ENCODE results near the gene KCNIP1. TPM values are rescaled to one million over a fixed set of nuclear protein-coding genes. Genes with fewer than 3 reads are reported as not detected.

KCNIP1 gene
- total RNA-seq, 1 experiment from 2014 or later = not detected

- TF ChIP-seq ELF1 (IDR thresholded peaks at IDR 0.05; ENCODE audit: borderline replicate concordance, low read depth) = no peak
- TF ChIP-seq EZH2 (IDR thresholded peaks at IDR 0.05) = no peak
- TF ChIP-seq ZBTB33 (IDR thresholded peaks at IDR 0.05; ENCODE audit: extremely low read depth, insufficient replicate concordance, low read length) = no peak
- no peak for TF ChIP-seq YY1 (IDR thresholded peaks at IDR 0.05; ENCODE audit: extremely low read depth, insufficient replicate concordance, low read depth, low read length)
- TF ChIP-seq EGR1 (IDR thresholded peaks at IDR 0.05; ENCODE audit: low read depth) = no peak
- no peak for TF ChIP-seq ZFX (IDR thresholded peaks at IDR 0.05)
- no peak for TF ChIP-seq CBX3 (IDR thresholded peaks at IDR 0.05; ENCODE audit: low read depth)
- TF ChIP-seq SIN3A (IDR thresholded peaks at IDR 0.05; ENCODE audit: low read depth) = no peak
Observed at GRCh38 chr5:170589643-170590042, 85.8 kb downstream of the KCNIP1 start (continued).

DNA sequence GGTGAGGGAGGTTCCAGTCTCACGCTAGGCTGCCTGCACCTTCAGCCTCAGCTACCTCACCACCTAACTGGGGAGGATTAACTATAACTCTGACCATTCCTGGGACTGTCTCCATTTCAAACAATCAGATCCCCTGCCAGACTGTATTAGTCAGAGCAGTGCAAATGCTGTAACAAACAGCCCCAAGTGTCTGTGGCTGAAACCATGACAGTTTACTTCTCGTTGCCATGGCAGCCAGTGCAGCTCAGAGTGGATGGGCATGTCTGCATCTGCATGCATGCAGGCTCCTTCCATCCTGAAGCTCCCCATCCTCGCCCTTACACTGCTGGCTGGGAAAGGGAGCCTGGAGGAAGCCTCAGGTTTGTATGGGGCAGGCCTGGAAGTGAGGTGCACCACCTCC is 86.7 kb downstream of the KCNIP1 start:
- ChIA-PET POLR2A (no interaction called here), CTCF (no interaction called here), RAD21 (ENCODE audit: low non-redundant PET in 1 of 2, low total read pairs in 2 of 2, uncharacterized antibody in 2 of 2, unreplicated experiment in 2 of 2) (no interaction called here)
- peaks cover 13% of the 10 kb centered on the region for H3K27me3 ChIP-seq (ENCODE audit: insufficient read depth, low read length)
- H3K27ac ChIP-seq (ENCODE audit: low read depth, low read length) = no peak overlapping the region
- no peaks in the 10 kb centered on the region for H3K79me2 ChIP-seq (ENCODE audit: insufficient read depth, low read length)
- no peaks in the 10 kb centered on the region for H3K9me2 ChIP-seq (ENCODE audit: insufficient read depth)
- no peaks in the 10 kb centered on the region for H3K36me3 ChIP-seq (ENCODE audit: control insufficient read depth in 1 of 2, insufficient read depth in 2 of 2, low read length in 2 of 2)
- H2AFZ ChIP-seq (ENCODE audit: low read depth, low read length, poor library complexity, severe bottlenecking) = no peak overlapping the region
- H3K4me3 ChIP-seq (replicated peaks in 1 of 2; ENCODE audit: low read depth in 1 of 2, low read length in 2 of 2) = no peak overlapping the region
- ATAC-seq = no peak
- intact Hi-C loops (cut with micrococcal nuclease) = no loop called here
- no peaks in the 10 kb centered on the region for H3K9me3 ChIP-seq (ENCODE audit: control insufficient read depth in 1 of 2, insufficient read depth in 1 of 2, low read depth in 1 of 2, low read length in 2 of 2)
- TF ChIP-seq ATF3 (IDR thresholded peaks at IDR 0.05) (no peak), RAD21 (IDR thresholded peaks at IDR 0.05; ENCODE audit: low read depth) (no peak), ELF1 (IDR thresholded peaks at IDR 0.05; ENCODE audit: borderline replicate concordance, low read depth) (no peak), YY1 (IDR thresholded peaks at IDR 0.05; ENCODE audit: extremely low read depth, insufficient replicate concordance, low read depth, low read length) (no peak), ZFX (IDR thresholded peaks at IDR 0.05) (no peak), JUND (IDR thresholded peaks at IDR 0.05) (no peak), POLR2AphosphoS5 (IDR thresholded peaks at IDR 0.05; ENCODE audit: low read depth, low read length) (no peak), SRF (IDR thresholded peaks at IDR 0.05; ENCODE audit: low read depth) (no peak), TCF7L2 (IDR thresholded peaks at IDR 0.05; ENCODE audit: borderline replicate concordance, extremely low read depth, insufficient read depth, insufficient read length) (no peak), CEBPB (IDR thresholded peaks at IDR 0.05; ENCODE audit: low read depth) (no peak), EZH2phosphoT487 (IDR thresholded peaks at IDR 0.05; ENCODE audit: borderline replicate concordance) (no peak), FOSL1 (IDR thresholded peaks at IDR 0.05; ENCODE audit: low read depth) (no peak)
- TF ChIP-seq, protein P1, sequence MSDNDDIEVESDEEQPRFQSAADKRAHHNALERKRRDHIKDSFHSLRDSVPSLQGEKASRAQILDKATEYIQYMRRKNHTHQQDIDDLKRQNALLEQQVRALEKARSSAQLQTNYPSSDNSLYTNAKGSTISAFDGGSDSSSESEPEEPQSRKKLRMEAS (IDR thresholded peaks at IDR 0.05) = no peak
- TF ChIP-seq, protein P2, sequence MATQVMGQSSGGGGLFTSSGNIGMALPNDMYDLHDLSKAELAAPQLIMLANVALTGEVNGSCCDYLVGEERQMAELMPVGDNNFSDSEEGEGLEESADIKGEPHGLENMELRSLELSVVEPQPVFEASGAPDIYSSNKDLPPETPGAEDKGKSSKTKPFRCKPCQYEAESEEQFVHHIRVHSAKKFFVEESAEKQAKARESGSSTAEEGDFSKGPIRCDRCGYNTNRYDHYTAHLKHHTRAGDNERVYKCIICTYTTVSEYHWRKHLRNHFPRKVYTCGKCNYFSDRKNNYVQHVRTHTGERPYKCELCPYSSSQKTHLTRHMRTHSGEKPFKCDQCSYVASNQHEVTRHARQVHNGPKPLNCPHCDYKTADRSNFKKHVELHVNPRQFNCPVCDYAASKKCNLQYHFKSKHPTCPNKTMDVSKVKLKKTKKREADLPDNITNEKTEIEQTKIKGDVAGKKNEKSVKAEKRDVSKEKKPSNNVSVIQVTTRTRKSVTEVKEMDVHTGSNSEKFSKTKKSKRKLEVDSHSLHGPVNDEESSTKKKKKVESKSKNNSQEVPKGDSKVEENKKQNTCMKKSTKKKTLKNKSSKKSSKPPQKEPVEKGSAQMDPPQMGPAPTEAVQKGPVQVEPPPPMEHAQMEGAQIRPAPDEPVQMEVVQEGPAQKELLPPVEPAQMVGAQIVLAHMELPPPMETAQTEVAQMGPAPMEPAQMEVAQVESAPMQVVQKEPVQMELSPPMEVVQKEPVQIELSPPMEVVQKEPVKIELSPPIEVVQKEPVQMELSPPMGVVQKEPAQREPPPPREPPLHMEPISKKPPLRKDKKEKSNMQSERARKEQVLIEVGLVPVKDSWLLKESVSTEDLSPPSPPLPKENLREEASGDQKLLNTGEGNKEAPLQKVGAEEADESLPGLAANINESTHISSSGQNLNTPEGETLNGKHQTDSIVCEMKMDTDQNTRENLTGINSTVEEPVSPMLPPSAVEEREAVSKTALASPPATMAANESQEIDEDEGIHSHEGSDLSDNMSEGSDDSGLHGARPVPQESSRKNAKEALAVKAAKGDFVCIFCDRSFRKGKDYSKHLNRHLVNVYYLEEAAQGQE (IDR thresholded peaks at IDR 0.05; ENCODE audit: low read depth) = no peak
- no peak overlapping the region for H3K4me2 ChIP-seq (ENCODE audit: low read length)
- H3K4me1 ChIP-seq (ENCODE audit: control insufficient read depth in 1 of 2, insufficient read depth in 2 of 2, low read length in 2 of 2) = no peaks in the 10 kb centered on the region
- no peak for DNase-seq (ENCODE audit: low read depth, low spot score)
- H4K20me1 ChIP-seq (ENCODE audit: insufficient read depth) = no peaks in the 10 kb centered on the region
- H3K9ac ChIP-seq (ENCODE audit: low read length) = no peak overlapping the region
- no TSS peak for BruUV-seq (replicated peaks)
